GM18517 (cell line): ENCODE results near the gene KIF18B.

Experiments
- ATAC-seq: cut with Tn5 transposase; IDR thresholded peaks from one replicate; pipeline ENCODE4 v1.9.1; 2021; ENCODE audit warnings: mild to moderate bottlenecking, moderate library complexity; ENCODE audit not compliant: unreplicated experiment

Gene KIF18B

GRCh38 chr17:44884941-44885340 is 62.6 kb downstream of the KIF18B start:
- no peak for ATAC-seq

GRCh38 chr17:44881145-44881544 is 66.4 kb downstream of the KIF18B start:
- ATAC-seq = no peak

DNA sequence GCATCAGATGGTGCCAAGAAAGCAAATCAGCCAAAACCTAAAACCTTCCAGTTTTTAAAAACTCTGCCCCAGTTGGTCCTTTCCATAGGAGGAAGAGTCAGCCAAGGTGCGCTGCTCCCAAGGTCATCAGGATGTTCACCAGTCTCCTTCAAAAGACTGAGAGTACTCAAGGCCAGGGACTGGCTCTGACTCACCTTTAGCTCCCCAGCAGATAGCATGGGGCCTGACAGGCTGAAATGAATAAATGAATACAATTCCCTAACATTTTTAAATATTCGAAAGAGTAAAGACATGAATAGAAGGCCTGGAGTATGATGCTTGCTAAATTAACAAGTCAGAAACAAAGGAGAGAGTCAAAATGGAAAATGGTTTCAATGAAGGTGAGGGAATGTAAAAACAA is 67.5 kb downstream of the KIF18B start:
- no peak for ATAC-seq

DNA sequence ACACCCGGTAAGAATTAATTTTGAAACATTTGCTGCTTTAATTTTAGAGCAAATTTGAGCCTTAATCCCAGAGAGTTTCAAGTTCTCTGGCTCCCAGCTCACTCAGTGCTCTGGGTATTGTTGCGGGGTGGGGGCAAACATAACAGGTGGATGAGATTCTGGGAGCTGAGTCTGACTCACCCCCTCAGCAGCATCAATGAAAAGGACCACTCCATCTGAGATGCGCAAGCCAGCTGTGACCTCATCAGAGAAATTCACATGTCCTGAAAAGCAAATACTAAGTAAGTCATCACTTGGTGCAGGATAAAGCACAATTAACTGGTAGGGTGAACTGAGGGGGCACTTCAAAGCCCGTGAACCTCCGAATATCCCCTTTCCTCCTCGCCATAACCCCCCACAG is 68.2 kb downstream of the KIF18B start:
- ATAC-seq = no peak

- no peak for ATAC-seq
These were observed 68.8 kb downstream of the KIF18B start for GRCh38 chr17:44878627-44879221.

DNA sequence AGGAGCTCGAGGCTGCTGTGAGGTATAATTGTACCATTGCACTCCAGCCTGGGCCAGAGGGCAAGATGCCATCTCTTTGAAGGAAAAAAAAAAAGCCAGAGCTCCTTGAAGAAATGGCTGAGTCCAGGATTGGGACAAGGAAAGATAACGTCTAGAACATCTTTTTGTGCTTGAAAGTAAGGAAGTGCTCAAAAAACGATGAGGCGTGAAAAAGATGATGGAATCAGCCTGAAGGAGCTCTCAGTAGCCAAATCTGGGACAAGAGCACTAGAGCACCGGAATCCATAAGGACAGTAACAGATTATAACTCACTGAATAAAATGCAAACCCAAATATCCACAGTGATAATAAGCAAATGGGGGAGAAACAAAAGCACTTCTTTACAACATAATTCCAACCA is 70.5 kb downstream of the KIF18B start:
- no peak for ATAC-seq

GRCh38 chr17:44875761-44876160 is 71.8 kb downstream of the KIF18B start:
- no peak for ATAC-seq
